NK-92 (cell line): ENCODE data around the gene PTPN11.
"Not testable (repeated sequence)": the region's sequence is repeated elsewhere in the genome, so short reads cannot be mapped to it uniquely, and the experiment has no call there.

ENCODE experiments used
- DNase-seq: peaks from one replicate; lab custom pipeline; 2025; ENCODE audit not compliant: unreplicated experiment; lab: John Stamatoyannopoulos, UW

The PTPN11 gene

GRCh38 chr12:112409064-112409905, 9.5 kb upstream of the PTPN11 start, which contains the start of gene RPL6:
Gene RPL6 (minus strand): TSS chr12:112409605. CDS start chr12:112408656, 949 bp downstream.
- DNase-seq = no peak

- DNase-seq = no peak
These were observed 8.9 kb upstream of the PTPN11 start for GRCh38 chr12:112409906-112410244.

GRCh38 chr12:112413855-112414625, 4.7 kb upstream of the PTPN11 start:
- no peak for DNase-seq

GRCh38 chr12:112415457-112415856, 3.3 kb upstream of the PTPN11 start:
- DNase-seq = not testable (repeated sequence)

- DNase-seq = no peak
These were observed 507 bp upstream of the PTPN11 start for GRCh38 chr12:112418273-112418607.

GRCh38 chr12:112419297-112420133, 768 bp downstream of the PTPN11 start:
- no peak for DNase-seq

GRCh38 chr12:112420740-112421139, 2.0 kb downstream of the PTPN11 start:
- DNase-seq = no peak

- no peak for DNase-seq
These were observed 2.6 kb downstream of the PTPN11 start for GRCh38 chr12:112421363-112421762.

GRCh38 chr12:112422531-112422930, 3.8 kb downstream of the PTPN11 start:
- DNase-seq = no peak

- no peak for DNase-seq
These were observed 5.4 kb downstream of the PTPN11 start for GRCh38 chr12:112424126-112424525.

- no peak for DNase-seq
These were observed 7.0 kb downstream of the PTPN11 start for GRCh38 chr12:112425582-112426382.

- DNase-seq = no peak
These were observed 9.0 kb downstream of the PTPN11 start for GRCh38 chr12:112427760-112428159.

GRCh38 chr12:112430929-112431328, 12.2 kb downstream of the PTPN11 start:
- DNase-seq = no peak

GRCh38 chr12:112431965-112432364, 13.2 kb downstream of the PTPN11 start:
- DNase-seq = no peak

GRCh38 chr12:112433551-112433950, 14.8 kb downstream of the PTPN11 start:
- no peak for DNase-seq

- DNase-seq = not testable (repeated sequence)
These were observed 19.9 kb downstream of the PTPN11 start for GRCh38 chr12:112438645-112439044.

GRCh38 chr12:112439769-112440168, 21.0 kb downstream of the PTPN11 start:
- no peak for DNase-seq

- not testable (repeated sequence) for DNase-seq
These were observed 21.9 kb downstream of the PTPN11 start for GRCh38 chr12:112440653-112441052.

- no peak for DNase-seq
These were observed 25.2 kb downstream of the PTPN11 start for GRCh38 chr12:112443916-112444315.

- no peak for DNase-seq
These were observed 27.4 kb downstream of the PTPN11 start for GRCh38 chr12:112446008-112446725.
